H9 (cell line): ENCODE data around the gene SLC26A2. TPM values are rescaled to one million over a fixed set of nuclear protein-coding genes. Genes with fewer than 3 reads are reported as not detected.

Experiments used
- DNase-seq: peaks from one replicate; pipeline ENCODE4 v3.0.0-alpha.2; 2017
- H2AFZ ChIP-seq: one replicate; pipeline ENCODE4 v1.6.1; 2013; ENCODE audit warnings: mild to moderate bottlenecking, low read length, control low read depth, moderate library complexity
- H2AK5ac ChIP-seq: 2 replicates; pipeline ENCODE4 v1.6.1; 2013; ENCODE audit warnings: low read length, control low read depth, mixed read lengths; ENCODE audit not compliant: insufficient read length
- H2BK120ac ChIP-seq: one replicate; pipeline ENCODE4 v1.6.1; 2013; ENCODE audit warnings: low read depth, mild to moderate bottlenecking, low read length, control low read depth, inconsistent platforms; ENCODE audit not compliant: poor library complexity, severe bottlenecking
- H2BK12ac ChIP-seq: 2 replicates; pipeline ENCODE4 v1.6.1; 2013; ENCODE audit warnings: low read length, control low read depth, mixed read lengths, low read depth; ENCODE audit not compliant: insufficient read length
- H2BK15ac ChIP-seq: 2 replicates; pipeline ENCODE4 v1.6.1; 2013; ENCODE audit warnings: low read depth, low read length, control low read depth
- H2BK20ac ChIP-seq: one replicate; pipeline ENCODE4 v1.6.1; 2013; ENCODE audit warnings: low read depth, mild to moderate bottlenecking, low read length, control low read depth, inconsistent platforms; ENCODE audit not compliant: poor library complexity, severe bottlenecking
- H2BK5ac ChIP-seq: 2 replicates; pipeline ENCODE4 v1.6.1; 2013; ENCODE audit warnings: low read length, control low read depth, mixed read lengths; ENCODE audit not compliant: insufficient read length
- H3K14ac ChIP-seq: 2 replicates; pipeline ENCODE4 v1.6.1; 2013; ENCODE audit warnings: low read length, control low read depth; ENCODE audit not compliant: insufficient read depth
- H3K18ac ChIP-seq: 2 replicates; pipeline ENCODE4 v1.6.1; 2013; ENCODE audit warnings: low read depth, mild to moderate bottlenecking, mixed read lengths, low read length, control low read depth; ENCODE audit not compliant: insufficient read length
- H3K23ac ChIP-seq: 2 replicates; pipeline ENCODE4 v1.6.1; 2013; ENCODE audit warnings: low read length, control low read depth, mixed read lengths, low read depth; ENCODE audit not compliant: insufficient read length
- H3K23me2 ChIP-seq: 2 replicates; pipeline ENCODE4 v1.6.1; 2013; ENCODE audit warnings: low read depth, mild to moderate bottlenecking, mixed read lengths, low read length, control low read depth; ENCODE audit not compliant: insufficient read length, poor library complexity, severe bottlenecking
- H3K27ac ChIP-seq: 2 replicates; pipeline ENCODE4 v1.5.1; 2013; ENCODE audit warnings: low read length, control low read depth, mixed read lengths, low read depth; ENCODE audit not compliant: insufficient read length
- H3K27me3 ChIP-seq: 2 replicates; pipeline ENCODE4 v1.6.1; 2013; ENCODE audit warnings: low read length, control low read depth, inconsistent platforms; ENCODE audit not compliant: insufficient read depth
- H3K4ac ChIP-seq: 2 replicates; pipeline ENCODE4 v1.6.1; 2013; ENCODE audit warnings: low read depth, mild to moderate bottlenecking, control low read depth, inconsistent platforms, low read length, moderate library complexity
- H3K4me1 ChIP-seq: 2 replicates; pipeline ENCODE4 v1.6.1; 2013; ENCODE audit warnings: low read length, control low read depth, inconsistent platforms; ENCODE audit not compliant: insufficient read depth
- H3K4me2 ChIP-seq: 2 replicates; pipeline ENCODE4 v1.6.1; 2013; ENCODE audit warnings: low read length, control low read depth, mixed read lengths; ENCODE audit not compliant: insufficient read length, insufficient read depth
- H3K56ac ChIP-seq: 2 replicates; pipeline ENCODE4 v1.6.1; 2013; ENCODE audit warnings: low read depth, mild to moderate bottlenecking, mixed read lengths, low read length, control low read depth; ENCODE audit not compliant: insufficient read length
- H3K79me1 ChIP-seq: 2 replicates; pipeline ENCODE4 v1.6.1; 2013; ENCODE audit warnings: low read depth, mild to moderate bottlenecking, moderate library complexity, low read length, control low read depth, inconsistent platforms; ENCODE audit not compliant: insufficient read depth, poor library complexity, severe bottlenecking
- H3K79me2 ChIP-seq: 2 replicates; pipeline ENCODE4 v1.6.1; 2013; ENCODE audit warnings: low read length, control low read depth, inconsistent platforms; ENCODE audit not compliant: insufficient read depth
- H3K9ac ChIP-seq: 2 replicates; pipeline ENCODE4 v1.6.1; 2013; ENCODE audit warnings: low read length, control low read depth, mixed read lengths; ENCODE audit not compliant: insufficient read length; ENCODE audit errors: extremely low read depth
- H3K9me3 ChIP-seq: one replicate; pipeline ENCODE4 v1.6.1; 2013; ENCODE audit warnings: low read depth, low read length, inconsistent platforms; ENCODE audit not compliant: control insufficient read depth
- H3T11ph ChIP-seq: one replicate; pipeline ENCODE4 v1.6.1; 2013; ENCODE audit warnings: mild to moderate bottlenecking, low read length, control low read depth, inconsistent platforms
- H4K20me1 ChIP-seq: one replicate; pipeline ENCODE4 v1.6.1; 2013; ENCODE audit not compliant: control insufficient read depth, insufficient read length, insufficient read depth
- H4K5ac ChIP-seq: 2 replicates; pipeline ENCODE4 v1.6.1; 2013; ENCODE audit warnings: low read depth, mild to moderate bottlenecking, mixed read lengths, low read length, control low read depth; ENCODE audit not compliant: insufficient read length
- H4K8ac ChIP-seq: replicated peaks from 2 replicates; pipeline ENCODE4 v1.6.1; 2013; ENCODE audit warnings: low read length, control low read depth, mixed read lengths, low read depth; ENCODE audit not compliant: insufficient read length
- H4K91ac ChIP-seq: 2 replicates; pipeline ENCODE4 v1.6.1; 2013; ENCODE audit warnings: low read depth, mild to moderate bottlenecking, moderate library complexity, mixed read lengths, low read length, control low read depth; ENCODE audit not compliant: insufficient read length
- H3K27ac Mint-ChIP-seq, 3 experiments: 2 replicates in 2 of 3; 3 replicates in 1 of 3; pipeline ENCODE4 v1.8.0; 2020 to 2021; ENCODE audit warnings: mixed read lengths in 3 of 3, mild to moderate bottlenecking in 1 of 3, moderate library complexity in 1 of 3
- H3K27me3 Mint-ChIP-seq: 2 replicates; pipeline ENCODE4 v1.8.0; 2021; ENCODE audit warnings: low read depth, mild to moderate bottlenecking, moderate library complexity, mixed read lengths
- H3K36me3 Mint-ChIP-seq, 3 experiments: 2 replicates in 2 of 3; 3 replicates in 1 of 3; pipeline ENCODE4 v1.8.0; 2020 to 2021; ENCODE audit warnings: low read depth in 3 of 3, mixed read lengths in 3 of 3; ENCODE audit not compliant: insufficient read depth in 1 of 3
- H3K4me1 Mint-ChIP-seq, 2 experiments: 2 replicates each; pipeline ENCODE4 v1.8.0; 2020; ENCODE audit warnings: mixed read lengths in 2 of 2
- H3K4me3 Mint-ChIP-seq, 2 experiments: 2 replicates in 1 of 2; 3 replicates in 1 of 2; pipeline ENCODE4 v1.8.0; 2020 to 2021; ENCODE audit warnings: mild to moderate bottlenecking in 2 of 2, mixed read lengths in 2 of 2, moderate library complexity in 1 of 2
- H3K9me3 Mint-ChIP-seq, 2 experiments: 2 replicates in 1 of 2; 3 replicates in 1 of 2; pipeline ENCODE4 v1.8.0; 2020; ENCODE audit warnings: mild to moderate bottlenecking in 2 of 2, mixed read lengths in 2 of 2, moderate library complexity in 1 of 2
- CTCF ChIP-seq: fragments of 200-600 bp; sonication (generic); conservative IDR thresholded peaks from 3 replicates; pipeline ENCODE4 v1.8.0; 2021; ENCODE audit warnings: antibody characterized with exemption, mild to moderate bottlenecking
- WGBS: extraction: QIAGEN DNeasy Blood & Tissue Kit; methylation state at CpG from one replicate; pipeline ENCODE4 v1.1.7; 2013; ENCODE audit warnings: missing lambda C conversion rate, low lambda C conversion rate, mixed read lengths; ENCODE audit not compliant: insufficient read length; ENCODE audit errors: extremely low coverage; 5-methylcytosine and 5-hydroxymethylcytosine counted together
- total RNA-seq: library from RNA; stranded (reverse); gene quantifications from 2 replicates; pipeline ENCODE4 v1.2.1, GENCODE V29; 2021

The SLC26A2 gene
- total RNA-seq, 1 experiment from 2014 or later = 5.9 TPM

GRCh38 chr5:150014456-150014855, 53.9 kb downstream of the SLC26A2 start:
- Histone ChIP-seq H3K18ac (no peak overlapping the region), H3K79me2 (no peaks in the 10 kb centered on the region), H4K8ac (no peak overlapping the region), H2BK5ac (no peak overlapping the region), H3K4ac (no peak overlapping the region), H3K79me1 (no peaks in the 10 kb centered on the region), H3K27ac (no peak overlapping the region), H3K23me2 (no peaks in the 10 kb centered on the region), H2AK5ac (no peak overlapping the region), H4K5ac (no peak overlapping the region), H2BK15ac (no peak overlapping the region), H4K91ac (no peak overlapping the region), H2BK12ac (no peak overlapping the region), H3T11ph (no peak overlapping the region), H3K9ac (no peak overlapping the region), H3K4me1 (no peaks in the 10 kb centered on the region), H4K20me1 (no peaks in the 10 kb centered on the region), H3K4me2 (no peak overlapping the region), H3K56ac (no peak overlapping the region), H2BK20ac (no peak overlapping the region), H3K14ac (no peak overlapping the region), H3K23ac (no peak overlapping the region), H3K9me3 (no peaks in the 10 kb centered on the region), H2AFZ (no peak overlapping the region), H3K27me3 (no peaks in the 10 kb centered on the region), H2BK120ac (no peak overlapping the region)
- Mint-ChIP-seq H3K36me3 (peaks cover 51 to 83% (median 79%) of the 10 kb centered on the region in 3 experiments), H3K27ac (no peak overlapping the region), H3K9me3 (peaks cover 9 to 11% of the 10 kb centered on the region in 2 experiments), H3K4me3 (no peak overlapping the region), H3K4me1 (no peaks in the 10 kb centered on the region), H3K27me3 (no peaks in the 10 kb centered on the region)
- no peak for DNase-seq
- WGBS = no CpG with 5 or more reads among the region's 3 CpGs
- no peak for TF ChIP-seq CTCF
